NT2/D1 (cell line): ENCODE measurements around the gene FAM13B.

Experiments
- SUZ12 ChIP-seq: IDR thresholded peaks from 2 replicates; pipeline ENCODE4 v1.6.1; 2011; ENCODE audit not compliant: insufficient read length, insufficient read depth; ENCODE audit errors: extremely low read depth
- YY1 ChIP-seq: IDR thresholded peaks from 2 replicates; pipeline ENCODE4 v1.6.1; 2011; ENCODE audit not compliant: insufficient read length, insufficient read depth
- ZNF274 ChIP-seq: IDR thresholded peaks from 2 replicates; pipeline ENCODE4 v1.6.1; 2011; ENCODE audit warnings: mild to moderate bottlenecking, low read depth, low read length

GRCh38 chr5:137916923-137917322, 116.0 kb downstream of the FAM13B start:
- TF ChIP-seq ZNF274 (no peak), YY1 (no peak), SUZ12 (no peak)
